Liver (tissue), 3 donors: ENCODE measurements around the gene SIDT2.

Source experiments
- CTCF ChIP-seq: fragments of 150-350 bp; IDR thresholded peaks from 2 replicates; pipeline ENCODE4 v1.5.1; 2017; ENCODE audit warnings: improper control_type of control experiment, low read depth, low read length; ENCODE audit not compliant: missing input control
- FOXA1 ChIP-seq: IDR thresholded peaks from 2 replicates; pipeline ENCODE4 v1.6.1; 2016; ENCODE audit warnings: antibody characterized with exemption
- FOXA2 ChIP-seq: IDR thresholded peaks from 2 replicates; pipeline ENCODE4 v1.6.1; 2016; ENCODE audit warnings: antibody characterized with exemption
- MAX ChIP-seq: IDR thresholded peaks from 2 replicates; pipeline ENCODE4 v1.6.1; 2016; ENCODE audit warnings: antibody characterized with exemption
- RAD21 ChIP-seq, 2 donors: IDR thresholded peaks; 2 replicates each; pipeline ENCODE4 v1.6.1; 2016; ENCODE audit warnings: antibody characterized with exemption in 2 of 2, mild to moderate bottlenecking in 2 of 2
- SP1 ChIP-seq: IDR thresholded peaks from 2 replicates; pipeline ENCODE4 v1.6.1; 2018; ENCODE audit warnings: antibody characterized with exemption, mild to moderate bottlenecking
- TAF1 ChIP-seq: conservative IDR thresholded peaks from 2 replicates; pipeline ENCODE4 v1.6.1; 2016; ENCODE audit warnings: antibody characterized with exemption, mild to moderate bottlenecking
- YY1 ChIP-seq: IDR thresholded peaks from 2 replicates; pipeline ENCODE4 v1.6.1; 2016; ENCODE audit warnings: antibody characterized with exemption, mild to moderate bottlenecking
- donor health status: healthy.
- donor health status: healthy.

GRCh38 chr11:117195258-117195657, 16.7 kb downstream of the SIDT2 start:
- no peak for TF ChIP-seq CTCF
- TF ChIP-seq TAF1, result no peak
- TF ChIP-seq FOXA1, result no peak
- no peak for TF ChIP-seq FOXA2
- TF ChIP-seq SP1, result no peak
- TF ChIP-seq RAD21 (IDR thresholded peaks at IDR 0.05), result no peak
- no peak for TF ChIP-seq MAX
- no peak for TF ChIP-seq YY1
